ENCODE results near the gene BHLHA15. TPM values are rescaled to one million over a fixed set of nuclear protein-coding genes. Genes with fewer than 3 reads are reported as not detected.

Gene BHLHA15
- total RNA-seq, 1 experiment from 2014 or later, result 5.2 TPM

DNA sequence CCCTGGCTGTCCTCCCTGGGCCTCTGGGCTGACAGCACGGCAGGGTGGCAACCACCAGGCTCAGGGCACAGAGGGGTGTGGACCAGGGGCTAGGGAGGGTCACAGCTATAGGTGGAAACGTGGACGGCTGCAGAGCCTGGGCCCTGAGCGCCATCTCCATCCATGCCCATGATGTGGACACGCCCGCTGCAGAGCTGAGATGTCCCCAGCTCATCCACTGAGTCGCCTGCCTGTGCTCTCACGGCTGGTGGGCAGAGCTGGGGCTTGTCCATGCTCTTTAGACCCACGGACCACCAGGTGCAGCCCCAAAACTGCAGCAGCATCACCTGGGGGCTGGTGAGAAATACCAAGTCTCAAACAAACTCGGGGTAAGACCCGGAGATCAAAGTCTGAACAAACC, 24.7 kb downstream of the BHLHA15 start:
- no peaks in the 10 kb centered on the region for H3K79me2 ChIP-seq (ENCODE audit: insufficient read depth, low read length)
- TF ChIP-seq POLR2AphosphoS5 (IDR thresholded peaks at IDR 0.05; ENCODE audit: low read depth, low read length) (no peak), FOSL1 (IDR thresholded peaks at IDR 0.05; ENCODE audit: low read depth) (no peak), SP1 (IDR thresholded peaks at IDR 0.05; ENCODE audit: low read depth) (no peak), ZFX (IDR thresholded peaks at IDR 0.05) (no peak), TCF7L2 (IDR thresholded peaks at IDR 0.05; ENCODE audit: borderline replicate concordance, extremely low read depth, insufficient read depth, insufficient read length) (no peak), CEBPB (IDR thresholded peaks at IDR 0.05; ENCODE audit: low read depth) (no peak), SRF (IDR thresholded peaks at IDR 0.05; ENCODE audit: low read depth) (no peak), ZNF274 (IDR thresholded peaks at IDR 0.05; ENCODE audit: low read depth, low read length) (no peak), SIN3A (IDR thresholded peaks at IDR 0.05; ENCODE audit: low read depth) (no peak), MAX (IDR thresholded peaks at IDR 0.05) (no peak), CTCF (IDR thresholded peaks at IDR 0.05 in 2 of 3, conservative IDR thresholded peaks at IDR 0.05 in 1 of 3; ENCODE audit: borderline replicate concordance in 1 of 3, insufficient read depth in 1 of 3, low read depth in 2 of 3, low read length in 2 of 3) (no peak), POLR2A (IDR thresholded peaks at IDR 0.05; ENCODE audit: borderline replicate concordance, extremely low read depth, insufficient read depth, insufficient read length) (no peak), EGR1 (IDR thresholded peaks at IDR 0.05; ENCODE audit: low read depth) (no peak), EZH2 (IDR thresholded peaks at IDR 0.05) (no peak), EZH2phosphoT487 (IDR thresholded peaks at IDR 0.05; ENCODE audit: borderline replicate concordance) (no peak)
- TF ChIP-seq, protein P1, sequence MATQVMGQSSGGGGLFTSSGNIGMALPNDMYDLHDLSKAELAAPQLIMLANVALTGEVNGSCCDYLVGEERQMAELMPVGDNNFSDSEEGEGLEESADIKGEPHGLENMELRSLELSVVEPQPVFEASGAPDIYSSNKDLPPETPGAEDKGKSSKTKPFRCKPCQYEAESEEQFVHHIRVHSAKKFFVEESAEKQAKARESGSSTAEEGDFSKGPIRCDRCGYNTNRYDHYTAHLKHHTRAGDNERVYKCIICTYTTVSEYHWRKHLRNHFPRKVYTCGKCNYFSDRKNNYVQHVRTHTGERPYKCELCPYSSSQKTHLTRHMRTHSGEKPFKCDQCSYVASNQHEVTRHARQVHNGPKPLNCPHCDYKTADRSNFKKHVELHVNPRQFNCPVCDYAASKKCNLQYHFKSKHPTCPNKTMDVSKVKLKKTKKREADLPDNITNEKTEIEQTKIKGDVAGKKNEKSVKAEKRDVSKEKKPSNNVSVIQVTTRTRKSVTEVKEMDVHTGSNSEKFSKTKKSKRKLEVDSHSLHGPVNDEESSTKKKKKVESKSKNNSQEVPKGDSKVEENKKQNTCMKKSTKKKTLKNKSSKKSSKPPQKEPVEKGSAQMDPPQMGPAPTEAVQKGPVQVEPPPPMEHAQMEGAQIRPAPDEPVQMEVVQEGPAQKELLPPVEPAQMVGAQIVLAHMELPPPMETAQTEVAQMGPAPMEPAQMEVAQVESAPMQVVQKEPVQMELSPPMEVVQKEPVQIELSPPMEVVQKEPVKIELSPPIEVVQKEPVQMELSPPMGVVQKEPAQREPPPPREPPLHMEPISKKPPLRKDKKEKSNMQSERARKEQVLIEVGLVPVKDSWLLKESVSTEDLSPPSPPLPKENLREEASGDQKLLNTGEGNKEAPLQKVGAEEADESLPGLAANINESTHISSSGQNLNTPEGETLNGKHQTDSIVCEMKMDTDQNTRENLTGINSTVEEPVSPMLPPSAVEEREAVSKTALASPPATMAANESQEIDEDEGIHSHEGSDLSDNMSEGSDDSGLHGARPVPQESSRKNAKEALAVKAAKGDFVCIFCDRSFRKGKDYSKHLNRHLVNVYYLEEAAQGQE (IDR thresholded peaks at IDR 0.05; ENCODE audit: low read depth), result no peak
- H4K20me1 ChIP-seq (ENCODE audit: insufficient read depth), result no peaks in the 10 kb centered on the region
- no peak for DNase-seq (ENCODE audit: low read depth, low spot score)
- H3K9ac ChIP-seq (ENCODE audit: low read length), result no peak overlapping the region
- no peaks in the 10 kb centered on the region for H3K9me2 ChIP-seq (ENCODE audit: insufficient read depth)
- ChIA-PET POLR2A (no interaction called here), CTCF (no interaction called here), RAD21 (ENCODE audit: low non-redundant PET in 1 of 2, low total read pairs in 2 of 2, uncharacterized antibody in 2 of 2, unreplicated experiment in 2 of 2) (no interaction called here)
- H3K27me3 ChIP-seq (ENCODE audit: insufficient read depth, low read length), result no peaks in the 10 kb centered on the region
- H3K4me2 ChIP-seq (ENCODE audit: low read length), result no peak overlapping the region
- no peak overlapping the region for H2AFZ ChIP-seq (ENCODE audit: low read depth, low read length, poor library complexity, severe bottlenecking)
- H3K36me3 ChIP-seq (ENCODE audit: control insufficient read depth in 1 of 2, insufficient read depth in 2 of 2, low read length in 2 of 2), result no peaks in the 10 kb centered on the region; a peak in 1 of 4 replicates
- intact Hi-C loops (cut with micrococcal nuclease), result no loop called here
- no peak for ATAC-seq
- no peak overlapping the region for H3K4me3 ChIP-seq (replicated peaks in 1 of 2; ENCODE audit: low read depth in 1 of 2, low read length in 2 of 2)
- H3K9me3 ChIP-seq (ENCODE audit: control insufficient read depth in 1 of 2, insufficient read depth in 1 of 2, low read depth in 1 of 2, low read length in 2 of 2), result no peaks in the 10 kb centered on the region
- no peak overlapping the region for H3K27ac ChIP-seq (ENCODE audit: low read depth, low read length)
- BruUV-seq (replicated peaks), result no TSS peak
- H3K4me1 ChIP-seq (ENCODE audit: control insufficient read depth in 1 of 2, insufficient read depth in 2 of 2, low read length in 2 of 2), result no peaks in the 10 kb centered on the region
